Erythroblast (primary cell): ENCODE measurements around the gene BTNL9.
"Not testable (repeated sequence)": the region's sequence is repeated elsewhere in the genome, so short reads cannot be mapped to it uniquely, and the experiment has no call there.

Experiments
- GATA1 ChIP-seq: IDR thresholded peaks from 2 replicates; pipeline ENCODE4 v1.6.1; 2011; ENCODE audit warnings: low read depth, mild to moderate bottlenecking, control low read depth, low read length, moderate library complexity
- POLR2A ChIP-seq: IDR thresholded peaks from 2 replicates; pipeline ENCODE4 v1.6.1; 2011; ENCODE audit warnings: mild to moderate bottlenecking, low read length

DNA sequence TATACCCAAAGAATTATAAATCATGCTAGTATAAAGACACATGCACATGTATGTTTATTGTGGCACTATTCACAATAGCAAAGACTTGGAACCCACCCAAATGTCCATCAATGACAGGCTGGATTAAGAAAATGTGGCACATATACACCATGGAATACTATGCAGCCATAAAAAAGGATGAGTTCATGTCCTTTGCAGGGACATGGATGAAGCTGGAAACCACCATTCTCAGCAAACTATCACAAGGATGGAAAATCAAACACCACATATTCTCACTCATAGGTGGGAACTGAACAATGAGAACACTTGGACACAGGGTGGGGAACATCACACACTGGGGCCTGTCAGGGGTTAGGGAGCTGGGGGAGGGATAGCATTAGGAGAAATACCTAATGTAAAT is 25.4 kb upstream of the BTNL9 start:
- TF ChIP-seq POLR2A, GATA1: not testable (repeated sequence)
